Stimulated activated CD4-positive, alpha-beta T cell treated with anti-CD3 and anti-CD28 coated beads, TNF-alpha, amount 100 ng/mL, for 1 hour (primary cell): Measurements from ENCODE around the gene HCFC1.

Source experiments
- DNase-seq, 3 donors: peaks; one replicate each; pipeline ENCODE4 v3.0.0-alpha.2; 2020; ENCODE audit warnings: low read depth in 3 of 3, low spot score in 1 of 3

The HCFC1 gene

DNA sequence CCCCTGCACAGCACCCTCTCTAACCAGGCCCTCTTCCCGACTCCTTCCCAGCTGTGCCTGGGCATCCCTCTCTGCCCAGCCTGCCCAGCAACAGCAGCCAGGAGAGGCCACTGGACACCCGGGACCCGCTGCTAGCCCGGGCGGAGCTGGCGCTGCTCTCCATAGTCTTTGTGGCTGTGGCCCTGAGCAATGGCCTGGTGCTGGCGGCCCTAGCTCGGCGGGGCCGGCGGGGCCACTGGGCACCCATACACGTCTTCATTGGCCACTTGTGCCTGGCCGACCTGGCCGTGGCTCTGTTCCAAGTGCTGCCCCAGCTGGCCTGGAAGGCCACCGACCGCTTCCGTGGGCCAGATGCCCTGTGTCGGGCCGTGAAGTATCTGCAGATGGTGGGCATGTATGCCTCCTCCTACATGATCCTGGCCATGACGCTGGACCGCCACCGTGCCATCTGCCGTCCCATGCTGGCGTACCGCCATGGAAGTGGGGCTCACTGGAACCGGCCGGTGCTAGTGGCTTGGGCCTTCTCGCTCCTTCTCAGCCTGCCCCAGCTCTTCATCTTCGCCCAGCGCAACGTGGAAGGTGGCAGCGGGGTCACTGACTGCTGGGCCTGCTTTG is 66.0 kb downstream of the HCFC1 start:
- DNase-seq: no peak

- no peak for DNase-seq
These were observed 67.3 kb downstream of the HCFC1 start, which contains the start of gene AVPR2 for GRCh38 chrX:153903991-153904957. Gene AVPR2 (plus strand): TSS chrX:153904673. CDS start chrX:153905146, 473 bp downstream.

GRCh38 chrX:153903238-153903980 is 68.2 kb downstream of the HCFC1 start:
- DNase-seq: no peak

GRCh38 chrX:153902385-153902784 is 69.2 kb downstream of the HCFC1 start:
- no peak for DNase-seq

GRCh38 chrX:153901753-153902140 is 69.9 kb downstream of the HCFC1 start:
- DNase-seq: no peak

- DNase-seq: peak; percentile 19 to 36 (median 32)
These were observed 70.5 kb downstream of the HCFC1 start for GRCh38 chrX:153900831-153901752.

DNA sequence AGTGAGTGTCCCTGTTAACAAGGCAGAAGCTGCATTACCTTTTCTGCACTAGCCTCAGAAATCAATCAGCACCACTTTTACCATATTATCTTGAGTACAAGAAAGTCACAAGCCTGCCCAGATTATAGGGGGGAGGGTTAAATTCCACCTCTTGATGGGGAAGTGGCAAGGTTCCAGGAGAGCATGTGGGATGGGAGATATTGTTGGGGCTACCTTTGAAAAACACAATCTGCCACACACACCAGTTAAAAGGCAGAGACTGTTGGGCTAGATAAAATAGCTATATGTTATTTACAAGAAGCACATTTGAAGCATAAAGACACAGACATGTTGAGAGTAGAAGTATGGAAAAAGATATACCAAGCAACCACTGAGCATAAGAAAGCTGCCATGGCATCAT is 73.7 kb downstream of the HCFC1 start:
- no peak for DNase-seq
